Measurements from ENCODE around the gene GMEB2.
"Not testable (repeated sequence)": the region's sequence is repeated elsewhere in the genome, so short reads cannot be mapped to it uniquely, and the experiment has no call there.

Gene GMEB2

DNA sequence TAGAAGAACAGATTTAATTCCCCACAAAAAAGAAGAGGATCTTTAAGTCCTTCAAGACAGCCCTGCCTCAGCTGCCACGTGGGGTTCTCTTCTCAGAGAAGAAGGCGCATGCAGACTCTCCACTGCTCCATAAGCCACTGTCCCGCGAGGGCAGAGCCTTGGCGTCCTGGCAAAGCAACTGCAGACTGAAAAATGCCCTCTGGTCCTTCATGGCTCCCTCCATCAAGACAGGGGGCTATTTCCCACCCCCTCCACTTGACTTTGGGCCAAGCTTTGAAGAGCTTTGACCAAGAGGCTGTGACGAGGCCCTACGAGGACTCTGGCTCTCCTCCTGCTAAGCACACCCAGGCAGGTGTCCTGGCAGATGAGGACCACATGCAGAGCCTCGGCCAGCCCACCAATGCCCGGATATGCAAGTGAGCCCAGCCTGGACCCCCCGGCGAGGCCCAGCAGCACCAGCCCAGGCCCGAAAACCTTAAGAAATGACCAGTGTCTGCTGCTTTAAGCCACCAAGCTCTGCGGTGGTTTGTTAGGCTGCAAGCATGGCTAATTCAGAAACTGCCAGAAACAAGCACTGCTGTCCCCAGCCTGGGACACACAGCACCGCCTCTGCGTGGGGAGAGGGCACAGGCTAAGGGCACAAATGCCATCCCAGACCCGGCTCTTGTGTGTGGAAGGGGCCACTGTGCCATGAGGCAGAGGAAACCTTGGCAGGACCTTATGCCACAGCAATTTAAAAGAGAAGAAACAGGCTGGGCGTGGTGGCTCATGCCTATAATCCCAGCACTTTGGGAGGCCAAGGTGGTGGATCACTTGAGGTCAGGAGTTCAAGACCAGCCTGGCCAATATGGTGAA, 16.1 kb downstream of the GMEB2 start:
- no peak for DNase-seq

DNA sequence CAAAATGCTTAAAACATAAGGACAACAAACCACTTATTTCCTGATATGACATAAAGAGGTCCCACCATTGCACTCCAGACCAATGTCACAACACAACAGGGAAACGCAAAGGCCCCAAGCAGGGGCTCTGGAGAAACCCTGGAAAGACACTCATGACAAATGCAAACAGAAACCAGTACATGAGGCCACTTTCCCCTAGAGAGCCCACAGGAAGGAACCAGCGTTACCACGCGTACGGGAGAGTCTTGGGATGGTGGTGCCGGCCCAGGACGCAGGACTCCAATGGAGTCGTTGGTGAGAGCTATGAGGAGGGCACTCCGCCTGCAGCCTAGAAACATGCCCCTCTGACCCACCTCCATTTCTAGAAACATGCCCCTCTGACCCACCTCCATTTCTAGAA, 20.2 kb downstream of the GMEB2 start:
- DNase-seq = no peak

DNA sequence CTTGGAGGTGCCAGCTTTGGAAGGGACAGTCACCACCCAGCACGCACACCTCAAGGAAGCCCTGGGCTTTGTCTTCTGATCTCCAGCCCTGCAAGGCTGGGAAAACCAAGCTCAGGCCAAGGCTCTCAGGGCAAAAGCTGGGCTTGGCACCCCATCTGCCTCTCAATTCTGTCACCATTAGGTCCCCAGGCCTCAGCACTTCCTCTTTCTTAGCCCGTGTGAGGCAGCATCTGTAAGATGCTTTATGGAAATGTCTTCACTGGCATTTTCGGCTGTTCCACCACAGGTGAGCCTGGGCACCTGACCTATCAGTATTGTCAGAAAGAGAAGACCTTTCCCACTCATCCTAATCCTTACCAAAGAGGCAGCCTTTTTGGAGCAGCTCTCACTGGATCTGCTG, 24.6 kb downstream of the GMEB2 start:
- no peak for DNase-seq

DNA sequence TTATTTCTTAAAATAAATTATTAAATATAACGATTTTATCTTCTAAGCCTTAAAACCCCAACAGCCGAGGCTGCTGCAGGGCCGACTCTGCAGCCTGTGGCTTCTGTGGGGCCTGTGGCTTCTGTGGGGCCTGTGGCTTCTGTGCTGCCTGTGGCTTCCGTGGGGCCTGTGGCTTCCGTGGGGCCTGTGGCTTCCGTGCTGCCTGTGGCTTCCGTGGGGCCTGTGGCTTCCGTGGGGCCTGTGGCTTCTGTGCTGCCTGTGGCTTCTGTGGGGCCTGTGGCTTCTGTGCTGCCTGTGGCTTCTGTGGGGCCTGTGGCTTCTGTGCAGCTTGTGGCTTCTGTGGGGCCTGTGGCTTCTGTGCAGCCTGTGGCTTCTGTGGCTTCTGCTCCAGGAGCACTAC, 25.2 kb downstream of the GMEB2 start:
- DNase-seq = not testable (repeated sequence)

DNA sequence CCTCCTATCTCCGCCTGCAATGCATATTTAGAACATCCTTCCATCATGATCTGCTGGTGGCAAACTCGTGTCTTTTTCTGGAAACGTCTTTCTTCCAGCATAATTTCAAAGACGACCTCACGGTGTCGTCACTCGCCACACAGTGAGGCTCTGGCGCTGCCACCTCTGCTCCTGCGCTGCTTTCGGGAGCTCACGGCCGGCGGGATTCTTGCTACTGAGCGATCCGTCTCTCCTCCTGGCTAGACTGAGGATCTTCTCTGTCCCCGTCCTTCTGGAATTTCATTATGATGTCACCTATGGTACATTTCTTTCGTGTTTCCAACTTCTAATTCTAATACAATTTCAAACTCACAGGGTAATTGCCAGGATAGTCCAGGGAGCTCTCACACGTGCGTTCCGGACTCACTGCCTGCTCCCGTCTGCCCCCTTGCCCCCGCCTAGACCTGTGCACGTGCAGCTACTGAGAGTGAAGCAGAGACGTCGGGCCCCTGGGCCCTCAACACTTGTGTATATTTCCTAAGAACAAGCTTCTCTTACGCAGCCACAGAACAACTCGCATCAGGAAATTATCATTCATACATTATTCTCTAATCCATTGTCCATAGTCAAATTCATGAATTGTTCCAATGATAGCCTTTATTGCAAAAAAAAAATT, 27.4 kb downstream of the GMEB2 start:
- no peak for DNase-seq

DNA sequence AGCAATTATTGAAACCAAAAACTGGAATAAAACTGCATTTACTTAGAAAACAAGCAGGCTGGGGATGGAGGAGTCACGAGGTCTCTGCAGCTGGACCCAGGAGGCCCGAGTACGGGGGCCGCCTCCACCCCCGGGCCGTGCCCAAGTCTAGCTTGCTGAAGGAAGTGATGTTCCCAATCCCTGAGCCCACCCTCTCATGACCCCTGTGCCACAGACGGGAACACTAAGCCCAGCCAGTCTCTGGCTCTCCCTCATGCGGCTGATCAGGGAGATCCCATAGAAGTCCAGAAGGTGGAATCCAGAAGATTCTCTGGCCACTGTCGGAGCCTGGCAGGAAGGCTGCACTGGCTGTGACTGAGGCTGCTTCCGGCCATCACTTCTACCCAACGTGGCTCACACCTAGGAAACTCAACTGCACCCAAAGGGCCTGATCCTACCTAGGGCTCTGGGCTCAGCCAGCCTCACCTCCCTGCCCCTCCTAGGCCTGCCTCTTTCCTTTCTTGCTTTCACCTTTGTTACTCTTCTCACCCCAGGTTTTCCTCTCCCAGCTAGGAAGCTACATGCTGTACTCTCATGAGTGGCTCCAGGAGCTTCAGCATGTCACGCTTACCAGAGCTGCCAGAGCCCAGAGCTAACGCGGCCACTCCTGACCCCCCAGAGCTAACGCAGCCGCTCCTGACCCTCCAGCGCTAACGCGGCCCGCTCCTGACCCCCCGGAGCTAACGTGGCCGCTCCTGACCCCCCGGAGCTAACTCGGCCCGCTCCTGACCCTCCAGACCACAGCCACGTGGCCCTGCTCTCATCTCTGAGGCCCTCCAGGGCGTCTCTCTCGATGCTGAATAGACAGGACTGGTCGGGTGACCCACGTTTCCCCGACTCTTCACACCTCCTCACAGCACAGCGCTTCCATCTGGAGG, 28.2 kb downstream of the GMEB2 start:
- no peak for DNase-seq

DNA sequence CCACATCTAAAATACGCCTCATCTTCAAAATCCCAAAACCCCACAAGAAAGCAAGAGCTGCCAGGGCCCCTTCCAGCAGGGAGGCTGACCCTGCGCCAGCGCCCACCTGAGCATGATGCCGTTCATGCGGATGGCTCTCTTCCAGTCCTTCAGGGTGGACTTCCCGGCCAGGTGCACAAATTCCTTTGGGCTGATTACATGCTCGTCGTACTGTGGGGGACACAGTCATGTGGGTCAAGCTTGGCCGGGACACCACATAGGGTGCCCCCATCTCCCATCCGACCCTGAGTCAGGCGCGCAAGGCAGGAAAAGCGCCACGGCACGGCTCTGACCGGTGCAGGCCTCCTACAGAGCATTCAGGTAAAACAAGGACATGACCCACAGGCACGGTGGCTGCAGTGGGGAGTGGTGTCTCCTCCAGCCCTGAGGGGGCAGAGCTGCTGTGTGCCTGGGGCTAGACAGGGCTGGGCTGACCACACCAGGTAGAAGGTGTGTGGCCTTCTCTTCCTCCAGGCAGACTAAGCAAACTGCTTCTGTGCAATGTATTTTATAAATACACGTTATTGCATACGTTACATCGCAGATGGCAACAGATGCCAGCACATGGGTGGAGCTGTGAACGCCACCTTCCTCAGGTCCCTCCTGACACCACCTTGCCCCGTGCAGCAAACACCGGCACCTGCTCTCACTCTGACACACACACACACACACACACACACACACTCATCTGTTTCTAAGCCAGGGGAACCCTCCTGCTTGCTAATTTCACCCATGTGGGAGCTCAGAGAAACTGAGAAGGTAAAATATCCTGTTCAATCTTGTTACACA, 29.0 kb downstream of the GMEB2 start:
- DNase-seq = no peak

DNA sequence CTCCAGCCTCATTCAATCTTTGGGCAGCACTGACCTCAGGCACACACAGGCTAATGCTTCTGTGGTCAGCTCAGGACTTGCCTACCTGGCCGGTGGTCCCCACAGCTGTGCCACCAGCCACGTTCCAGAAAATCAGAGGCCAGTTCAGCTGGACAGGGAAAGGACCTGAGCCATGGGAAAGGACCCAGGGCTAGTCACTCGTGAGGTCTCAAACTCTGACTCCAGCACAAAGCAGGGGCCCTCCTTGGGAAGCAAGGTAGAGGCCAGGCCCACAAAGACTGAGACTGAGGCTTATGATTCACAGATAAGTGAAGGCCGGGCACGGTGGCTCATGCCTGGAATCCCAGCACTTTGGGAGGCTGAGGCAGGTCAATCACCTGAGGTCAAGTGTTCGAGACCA, 30.5 kb downstream of the GMEB2 start:
- DNase-seq = no peak

DNA sequence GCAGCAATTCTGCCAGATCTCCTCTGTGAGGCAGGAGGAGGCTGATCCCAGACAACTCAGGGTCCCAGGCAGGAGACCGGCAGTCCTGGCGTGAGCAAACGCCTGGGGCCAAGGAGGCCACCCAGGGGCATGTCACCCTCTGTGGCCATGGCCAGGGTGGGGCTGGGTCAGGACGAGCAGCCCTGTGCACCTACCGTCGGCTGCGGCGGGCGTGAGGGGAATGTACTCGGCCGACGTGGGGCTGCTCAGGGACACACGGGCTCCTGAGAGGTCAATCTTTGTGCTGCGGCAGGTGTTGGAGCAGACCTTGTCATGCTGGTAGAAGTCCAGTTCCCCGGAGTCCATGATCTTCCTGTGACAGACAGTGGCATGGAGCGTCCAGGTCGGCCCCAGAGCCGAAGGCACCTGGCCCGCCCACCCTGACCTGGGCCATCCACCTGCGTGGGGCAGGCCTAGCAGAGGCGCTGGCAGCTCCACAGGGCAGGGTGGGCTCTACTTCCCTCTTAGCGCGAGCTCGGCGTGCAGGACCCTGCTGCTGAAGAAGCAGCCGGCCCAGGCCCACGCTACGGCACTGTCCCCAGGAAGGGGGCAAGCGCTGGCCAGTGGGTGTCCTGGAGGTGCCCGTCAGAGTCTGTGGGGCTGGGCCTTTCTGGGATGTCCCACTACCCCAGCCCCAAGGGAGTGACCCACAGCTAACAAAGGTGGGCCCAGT, 31.3 kb downstream of the GMEB2 start:
- no peak for DNase-seq

DNA sequence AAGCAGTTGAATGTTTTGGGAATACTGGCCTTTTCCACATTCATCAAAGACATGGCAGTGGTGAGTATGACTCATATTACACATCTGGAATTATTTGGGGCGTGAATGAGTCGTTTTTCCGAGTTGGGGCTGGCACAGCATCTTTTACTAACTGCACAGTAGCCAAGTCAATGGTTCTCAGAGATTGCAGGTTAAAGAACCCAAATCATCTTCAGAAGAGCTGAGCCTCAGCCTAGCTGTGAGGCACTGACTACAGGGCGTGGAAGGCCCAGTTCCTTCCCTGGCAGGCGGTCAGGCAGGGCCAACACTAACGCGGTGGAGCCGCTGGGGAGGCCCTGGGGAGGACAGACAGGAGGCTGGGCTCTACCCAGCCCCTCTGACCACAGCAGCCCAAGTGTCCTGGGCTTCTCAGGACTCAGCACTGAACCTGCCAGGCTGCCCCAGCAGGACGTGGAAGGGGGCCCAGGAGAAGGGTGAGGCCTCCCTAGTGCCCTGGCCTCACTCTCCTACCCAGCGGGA, 32.8 kb downstream of the GMEB2 start:
- DNase-seq = no peak

DNA sequence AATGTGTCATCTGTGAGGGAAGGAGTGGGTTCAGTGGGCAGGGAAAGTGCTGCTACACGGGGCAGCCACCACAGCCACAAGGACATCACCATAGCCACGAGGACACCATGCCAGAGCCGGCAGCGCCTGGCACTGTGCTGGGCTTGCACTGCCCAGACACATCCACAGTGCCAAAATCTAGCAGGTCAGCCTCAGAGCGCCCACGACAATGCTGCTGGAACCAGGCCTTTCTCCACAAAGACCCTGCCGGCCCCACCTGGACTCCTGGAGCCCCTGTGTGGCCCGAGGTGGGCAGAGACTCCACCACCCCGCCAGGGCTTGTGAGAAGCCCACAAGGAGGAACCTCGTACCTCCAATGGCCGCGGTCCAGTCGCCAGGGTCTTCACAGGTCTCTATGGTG, 34.2 kb downstream of the GMEB2 start:
- no peak for DNase-seq

DNA sequence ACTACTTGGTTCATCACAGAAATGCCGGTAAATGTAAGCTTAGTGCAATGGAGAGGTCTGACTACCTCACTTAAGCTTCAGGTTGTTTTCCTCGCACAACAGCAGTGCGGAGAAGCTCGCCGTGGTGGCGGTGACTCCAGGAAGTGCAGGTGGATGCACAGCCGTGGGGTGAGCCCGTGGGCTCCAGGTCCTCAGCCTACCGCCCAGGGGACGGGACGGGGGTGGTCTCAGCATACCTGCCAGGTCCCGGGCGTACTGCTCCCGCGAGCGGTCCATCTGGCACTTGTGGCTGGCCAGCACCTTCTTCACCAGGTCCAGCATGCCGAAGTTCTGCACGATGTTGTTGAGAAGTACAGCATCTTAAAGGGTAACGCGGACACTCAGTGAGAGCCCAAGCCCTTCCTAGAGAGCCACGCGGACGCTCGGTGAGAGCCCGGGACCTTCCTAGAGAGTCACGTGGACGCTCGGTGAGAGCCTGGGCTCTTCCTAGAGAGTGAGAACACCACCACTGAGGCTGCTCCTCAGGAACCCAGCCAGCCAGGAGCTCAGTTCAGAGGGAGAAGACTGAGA, 35.0 kb downstream of the GMEB2 start:
- no peak for DNase-seq

DNA sequence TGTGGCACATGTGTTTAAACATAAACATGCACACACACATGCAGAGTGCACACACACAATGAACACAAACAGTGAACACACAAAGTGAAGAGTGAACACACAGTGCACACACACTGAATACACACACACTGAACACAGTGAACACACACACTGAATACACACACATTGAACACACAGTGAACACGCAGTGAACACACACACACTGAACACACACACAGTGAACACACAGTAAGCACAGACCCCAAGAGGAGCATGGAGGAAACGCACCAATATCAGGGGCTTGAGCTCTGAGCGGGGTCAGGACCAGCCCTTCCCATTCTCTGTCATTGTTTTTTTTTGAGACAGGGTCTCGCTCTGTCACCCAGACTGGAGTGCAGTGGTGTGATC, 35.8 kb downstream of the GMEB2 start:
- DNase-seq = no peak

DNA sequence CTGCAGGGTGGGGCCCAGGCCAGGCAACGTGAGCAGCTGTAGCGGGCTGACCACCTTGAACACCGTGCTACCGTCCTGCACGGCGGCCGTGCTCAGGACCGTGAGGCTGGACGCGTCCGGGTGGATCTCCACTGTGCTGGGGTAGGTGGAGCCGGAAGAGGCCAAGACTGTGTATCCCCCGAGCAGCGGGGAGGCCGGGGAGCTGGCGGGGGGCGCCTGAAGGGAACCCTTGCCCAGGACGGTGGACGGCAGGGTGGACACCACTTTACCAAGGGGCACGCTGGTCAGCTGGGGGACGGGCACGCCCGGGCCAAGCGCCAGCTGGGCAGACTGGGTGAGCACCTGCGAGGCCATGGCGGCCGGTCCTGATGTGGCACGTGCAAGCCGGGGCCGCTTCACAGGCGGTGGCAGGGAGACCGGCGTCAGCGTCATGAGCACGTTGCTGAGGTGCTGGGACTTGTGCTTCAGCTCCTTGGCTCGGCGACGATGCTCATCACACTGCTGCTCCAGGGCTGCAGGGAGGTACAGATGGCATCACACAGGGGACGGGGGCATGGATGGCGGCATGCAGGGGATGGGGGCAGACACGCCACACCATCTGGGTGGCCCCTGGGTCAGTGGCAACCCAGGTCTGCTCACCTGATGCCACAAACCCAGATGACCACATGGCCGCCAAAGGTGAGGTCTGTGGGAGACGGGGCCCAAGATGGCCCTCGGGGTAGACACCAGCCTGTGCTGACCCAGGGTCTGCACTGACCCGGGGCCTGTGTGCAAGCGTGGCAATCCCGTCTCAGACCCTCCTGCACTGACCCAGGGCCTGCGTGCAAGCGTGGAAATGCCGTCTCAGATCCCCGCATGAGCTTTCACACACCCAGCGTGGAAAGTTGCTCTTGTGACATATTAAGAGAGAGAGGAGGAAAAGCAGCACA, 36.4 kb downstream of the GMEB2 start:
- DNase-seq = no peak

DNA sequence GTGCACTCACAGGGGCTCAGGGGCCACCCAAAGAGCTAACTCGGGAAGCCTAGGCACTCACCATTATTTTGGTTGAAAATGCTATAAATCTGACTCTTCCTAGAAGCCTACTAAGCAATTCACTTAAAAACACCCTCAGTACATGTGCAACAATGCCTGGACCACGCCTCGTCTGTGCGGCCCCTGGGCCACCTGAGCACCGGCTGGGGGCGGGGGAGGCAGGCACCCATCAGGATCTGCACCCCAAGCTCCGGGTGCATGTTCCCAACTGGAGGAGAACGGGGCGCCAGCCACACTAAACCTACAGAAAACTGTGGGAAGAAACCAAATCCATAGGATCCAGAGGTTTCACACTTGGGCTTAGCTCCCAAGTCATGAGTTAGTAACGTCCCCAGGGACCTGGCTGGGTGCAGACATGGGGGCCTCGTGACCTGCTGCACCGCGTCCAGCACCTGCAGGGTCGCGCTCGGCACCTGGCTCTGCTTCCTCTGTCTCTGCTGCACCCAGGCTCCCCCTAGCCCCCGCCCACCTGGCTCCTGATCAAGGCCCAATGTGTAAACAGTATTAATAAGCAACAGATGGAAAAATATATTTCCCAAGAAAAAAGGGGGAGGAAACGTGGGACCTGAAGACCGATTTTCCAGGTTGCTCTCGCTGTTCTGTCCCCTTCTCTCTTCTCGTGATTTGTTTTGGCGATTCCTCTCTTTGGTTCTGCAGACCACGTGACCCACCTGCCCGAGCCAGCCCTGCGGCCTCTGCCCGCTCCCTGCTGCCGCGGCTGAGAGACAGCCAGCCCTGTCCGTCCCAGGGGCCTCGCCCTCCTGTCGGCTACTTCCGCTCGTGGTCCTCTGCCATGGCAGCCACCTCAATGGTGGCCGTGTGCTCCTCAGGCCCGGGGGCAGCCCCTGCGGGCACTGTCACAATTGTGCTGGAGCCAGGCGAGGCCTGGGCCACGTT, 37.4 kb downstream of the GMEB2 start:
- DNase-seq = no peak

DNA sequence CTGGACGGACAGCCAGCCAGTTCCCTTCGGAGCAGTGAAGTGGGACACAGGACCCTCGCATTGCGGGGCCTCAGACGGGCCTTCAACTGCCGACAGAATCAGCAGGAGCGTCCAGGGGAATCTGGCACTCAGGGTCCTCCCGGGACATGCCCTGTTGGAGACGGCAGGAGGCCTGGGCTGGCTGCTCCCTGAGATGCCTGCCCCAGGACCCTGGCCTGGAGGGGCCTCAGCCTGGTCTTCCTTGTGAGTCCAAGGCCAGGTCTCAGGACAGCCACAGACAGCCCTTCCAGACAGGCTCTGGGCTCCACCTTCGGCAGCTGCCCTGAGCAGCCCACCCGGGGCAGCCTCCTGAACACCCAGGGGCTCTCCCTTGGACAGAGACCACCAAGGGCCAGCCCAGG, 38.3 kb downstream of the GMEB2 start:
- DNase-seq = no peak

DNA sequence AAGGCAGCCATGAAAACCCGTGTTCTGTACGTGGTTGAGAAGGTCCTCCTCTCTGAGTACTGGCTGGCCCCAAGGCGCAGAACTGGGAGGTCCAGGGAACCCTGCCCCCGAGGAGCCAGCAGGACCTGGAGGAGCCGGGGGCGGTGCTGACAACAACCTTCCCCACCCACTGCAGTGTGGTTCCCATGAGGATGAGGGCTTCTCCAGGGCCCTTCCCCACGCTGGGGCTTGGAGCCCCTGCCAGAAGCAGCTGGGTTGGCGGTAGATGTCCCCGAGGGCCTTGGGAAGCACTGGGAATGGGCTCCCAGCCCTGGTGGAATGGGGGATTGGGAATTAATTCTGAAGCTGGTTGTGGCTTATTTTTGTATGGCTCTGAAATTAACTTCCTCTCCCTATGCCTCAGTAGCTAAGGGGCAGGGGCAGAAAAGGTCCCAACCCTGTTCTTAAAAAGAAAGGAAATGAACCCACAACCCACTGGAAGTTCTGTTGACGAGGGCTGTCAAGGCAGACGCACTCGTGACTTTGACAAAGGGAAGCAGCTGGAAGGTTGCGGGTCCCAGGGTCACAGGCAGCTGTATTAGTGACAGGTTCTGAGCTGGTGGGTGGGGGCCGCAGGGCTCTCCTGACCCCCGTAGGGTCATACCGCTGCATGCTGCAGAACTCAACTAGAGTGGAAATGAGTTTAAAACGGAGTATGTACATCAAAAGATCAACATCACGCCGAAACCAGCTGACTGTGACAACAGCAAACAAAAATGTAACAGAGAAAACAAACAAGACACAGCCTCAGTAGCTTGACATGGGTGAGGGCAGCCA, 38.9 kb downstream of the GMEB2 start:
- DNase-seq = no peak

DNA sequence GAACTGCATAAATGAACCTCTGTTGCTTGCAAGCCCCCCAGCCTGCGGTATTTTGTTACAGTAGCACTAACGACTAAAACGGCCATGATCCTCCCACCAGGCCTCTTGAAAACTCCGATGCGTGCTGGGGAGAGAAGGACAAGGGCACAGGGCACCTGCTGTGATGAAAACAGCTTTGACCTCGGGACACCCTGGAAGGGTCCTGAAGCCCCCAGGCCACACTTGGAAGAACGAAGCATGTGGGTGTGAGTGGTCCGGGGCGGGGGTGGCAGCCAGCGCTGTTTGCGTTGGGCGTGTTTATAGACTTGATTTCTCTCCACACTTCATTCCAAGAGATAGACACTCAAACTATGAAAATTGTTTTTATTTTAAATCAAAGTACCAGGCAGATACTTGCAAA, 39.6 kb downstream of the GMEB2 start:
- no peak for DNase-seq

Measured in SW 1271 (cell line).